Natural killer cell (primary cell): Measurements from ENCODE around the gene STARD10. TPM values are rescaled to one million over a fixed set of nuclear protein-coding genes. Genes with fewer than 3 reads are reported as not detected.

ENCODE experiments used
- ATAC-seq, 3 donors: fragments of 150-1000 bp in 2 of 3; fragments of 200-7000 bp in 1 of 3; cut with Tn5 transposase; 1 replicate in 1 of 3; 2 replicates in 2 of 3; pipeline ENCODE4 v1.10.0; 2021; ENCODE audit warnings: mild to moderate bottlenecking in 2 of 3, moderate library complexity in 2 of 3
- DNase-seq, 2 donors: peaks; one replicate each; pipeline versions ENCODE4 v3.0.0 to v3.0.0-alpha.2; 2013 to 2021; ENCODE audit warnings: mixed read lengths in 1 of 2
- H3K27ac ChIP-seq: one replicate; pipeline ENCODE4 v1.5.1; 2013; ENCODE audit warnings: mild to moderate bottlenecking, low read length
- H3K27me3 ChIP-seq: one replicate; pipeline ENCODE4 v1.6.1; 2013; ENCODE audit warnings: low read length; ENCODE audit not compliant: control insufficient read depth, insufficient read depth
- H3K36me3 ChIP-seq: one replicate; pipeline ENCODE4 v1.6.1; 2013; ENCODE audit warnings: low read length; ENCODE audit not compliant: control insufficient read depth, insufficient read depth
- H3K4me1 ChIP-seq: one replicate; pipeline ENCODE4 v1.6.1; 2013; ENCODE audit warnings: low read length; ENCODE audit not compliant: control insufficient read depth, insufficient read depth
- H3K4me3 ChIP-seq: one replicate; pipeline ENCODE4 v1.5.1; 2013; ENCODE audit warnings: low read length
- H3K9me3 ChIP-seq: one replicate; pipeline ENCODE4 v1.6.1; 2013; ENCODE audit warnings: low read length; ENCODE audit not compliant: control insufficient read depth, insufficient read depth
- H3K27ac Mint-ChIP-seq, 2 donors: one replicate each; pipeline ENCODE4 v1.8.0; 2022; ENCODE audit warnings: mild to moderate bottlenecking in 2 of 2, mixed read lengths in 2 of 2, moderate library complexity in 1 of 2
- H3K27me3 Mint-ChIP-seq, 2 donors: one replicate each; pipeline ENCODE4 v1.8.0; 2022; ENCODE audit warnings: low read depth in 2 of 2, mixed read lengths in 2 of 2
- H3K36me3 Mint-ChIP-seq: one replicate; pipeline ENCODE4 v1.8.0; 2022; ENCODE audit warnings: mixed read lengths
- H3K4me1 Mint-ChIP-seq, 2 donors: one replicate each; pipeline ENCODE4 v1.8.0; 2022; ENCODE audit warnings: mixed read lengths in 2 of 2
- H3K4me3 Mint-ChIP-seq: one replicate; pipeline ENCODE4 v1.8.0; 2022; ENCODE audit warnings: mild to moderate bottlenecking, moderate library complexity, mixed read lengths
- H3K9me3 Mint-ChIP-seq, 2 donors: one replicate each; pipeline ENCODE4 v1.8.0; 2022; ENCODE audit warnings: mixed read lengths in 2 of 2
- CTCF ChIP-seq: fragments of 200-600 bp; IDR thresholded peaks from one replicate; pipeline ENCODE4 v1.8.0; 2022; ENCODE audit warnings: antibody characterized with exemption
- WGBS: methylation state at CpG from one replicate; pipeline ENCODE4 v1.1.7; 2013; ENCODE audit warnings: missing lambda C conversion rate; ENCODE audit not compliant: insufficient coverage; 5-methylcytosine and 5-hydroxymethylcytosine counted together
- intact Hi-C: fragments of 100-400 bp; cut with micrococcal nuclease; formaldehyde crosslinking; loops from one replicate; pipeline ENCODE4 v1.14.2; 2022
- total RNA-seq, 4 donors: library from RNA; stranded (reverse); fragments of 120-200 nt in 1 of 4; gene quantifications; one replicate each; pipeline versions ENCODE4 v1.2.3 to v1.2.4, GENCODE V29; 2013 to 2022

STARD10 gene
- total RNA-seq, 3 donors from 2014 or later (not counting 1 experiment from before 2014, with no cell fraction given) = 10.9 to 17.3 (median 11.7) TPM

- H3K27me3 Mint-ChIP-seq = no peaks in the 10 kb centered on the region
- peak overlapping the region; percentile 93 to 95 for H3K27ac Mint-ChIP-seq
- no peaks in the 10 kb centered on the region for H3K36me3 Mint-ChIP-seq
- Histone ChIP-seq H3K9me3 (no peaks in the 10 kb centered on the region), H3K4me1 (peaks cover 39% of the 10 kb centered on the region), H3K36me3 (peaks cover 63% of the 10 kb centered on the region), H3K27me3 (no peaks in the 10 kb centered on the region), H3K27ac (no peak overlapping the region), H3K4me3 (no peak overlapping the region)
- peaks cover 18 to 28% of the 10 kb centered on the region in 2 donors for H3K4me1 Mint-ChIP-seq
- WGBS = 87% methylated on average over 13 of the region's 15 CpGs
- intact Hi-C loops = no loop called here
- ATAC-seq = no peak
- no peak overlapping the region for H3K4me3 Mint-ChIP-seq
- H3K9me3 Mint-ChIP-seq = no peaks in the 10 kb centered on the region
- DNase-seq = no peak
- TF ChIP-seq CTCF = no peak
These were observed 31.1 kb upstream of the STARD10 start for GRCh38 chr11:72824811-72825505.

- Histone ChIP-seq H3K9me3 (no peaks in the 10 kb centered on the region), H3K4me1 (peaks cover 39% of the 10 kb centered on the region), H3K4me3 (no peak overlapping the region), H3K36me3 (peaks cover 62% of the 10 kb centered on the region), H3K27ac (no peak overlapping the region), H3K27me3 (no peaks in the 10 kb centered on the region)
- 93% methylated on average over 6 of the region's 7 CpGs for WGBS
- ATAC-seq (no peak), DNase-seq (no peak)
- TF ChIP-seq CTCF = no peak
- Mint-ChIP-seq H3K9me3 (no peaks in the 10 kb centered on the region), H3K27ac (peak overlapping the region; percentile 93 to 95), H3K36me3 (no peaks in the 10 kb centered on the region), H3K4me1 (peaks cover 14 to 24% of the 10 kb centered on the region in 2 donors), H3K4me3 (no peak overlapping the region), H3K27me3 (no peaks in the 10 kb centered on the region)
- intact Hi-C loops = no loop called here
These were observed 30.2 kb upstream of the STARD10 start for GRCh38 chr11:72824020-72824419.

GRCh38 chr11:72823105-72823804, 29.4 kb upstream of the STARD10 start:
- Mint-ChIP-seq H3K27ac (peak overlapping the region; percentile 93 to 95), H3K9me3 (no peaks in the 10 kb centered on the region), H3K4me1 (peaks cover 11 to 20% of the 10 kb centered on the region in 2 donors), H3K27me3 (no peaks in the 10 kb centered on the region), H3K36me3 (no peaks in the 10 kb centered on the region), H3K4me3 (no peak overlapping the region)
- DNase-seq = no peak
- peaks cover 32% of the 10 kb centered on the region for H3K4me1 ChIP-seq
- intact Hi-C loops = no loop called here
- TF ChIP-seq CTCF = no peak
- H3K36me3 ChIP-seq = peaks cover 63% of the 10 kb centered on the region
- peak overlapping the region; percentile 7 for H3K27ac ChIP-seq
- no peak overlapping the region for H3K4me3 ChIP-seq
- H3K27me3 ChIP-seq = no peaks in the 10 kb centered on the region
- ATAC-seq = no peak
- no peaks in the 10 kb centered on the region for H3K9me3 ChIP-seq
- 95% methylated on average over 8 of the region's 9 CpGs for whole genome bisulfite sequencing
